Bone marrow (tissue), 2 donors: Measurements from ENCODE around the gene PGS1.
A peak's percentile ranks its signal among the peaks of the same experiment; 100 is the strongest.

Source experiments
- DNase-seq, 2 donors: peaks; one replicate each; lab custom pipeline; 2025; lab: John Stamatoyannopoulos, UW

PGS1 gene

DNA sequence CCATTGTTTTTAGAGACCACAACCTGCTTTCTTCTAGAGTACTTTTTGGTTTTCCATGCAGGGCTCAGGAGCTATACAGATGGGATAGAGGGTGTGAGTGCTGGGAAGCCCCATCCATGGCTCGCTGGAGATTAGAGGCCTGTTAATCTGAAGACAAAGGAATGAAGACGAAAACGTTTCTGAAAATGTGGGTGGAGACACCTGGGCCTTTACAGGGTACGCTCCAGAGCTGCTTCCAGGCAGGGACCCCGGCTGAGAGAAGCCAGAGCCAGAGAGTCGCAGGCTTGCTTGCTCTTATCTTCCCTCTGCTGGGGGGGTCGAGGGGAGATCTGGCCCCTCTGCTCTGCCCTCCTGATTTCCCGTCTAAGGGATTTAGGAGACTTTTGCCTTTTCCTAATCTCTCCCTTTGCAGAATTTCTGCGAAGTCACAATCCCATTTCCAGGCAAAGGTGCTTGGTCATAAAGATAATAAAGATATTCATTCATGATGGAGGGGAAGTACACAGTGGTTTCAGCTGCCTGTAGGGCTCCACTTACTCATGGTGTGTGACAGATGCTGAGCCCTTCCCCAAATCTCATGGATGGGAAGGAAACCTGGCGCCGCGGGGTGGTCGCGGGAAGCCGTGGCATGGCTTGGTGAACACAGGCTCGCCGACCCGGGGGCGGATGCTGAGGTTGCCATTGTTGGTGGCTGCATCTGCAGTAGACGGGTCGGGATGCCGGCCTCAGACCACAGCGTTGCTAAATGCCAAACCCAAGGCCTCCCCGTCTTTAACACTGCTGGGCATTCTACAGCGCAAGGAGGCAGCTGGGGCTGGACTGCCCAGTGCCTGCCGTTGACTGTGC lies 13.8 kb upstream of the PGS1 start:
- DNase-seq = peak in 1 of 2 donors; percentile 76

DNA sequence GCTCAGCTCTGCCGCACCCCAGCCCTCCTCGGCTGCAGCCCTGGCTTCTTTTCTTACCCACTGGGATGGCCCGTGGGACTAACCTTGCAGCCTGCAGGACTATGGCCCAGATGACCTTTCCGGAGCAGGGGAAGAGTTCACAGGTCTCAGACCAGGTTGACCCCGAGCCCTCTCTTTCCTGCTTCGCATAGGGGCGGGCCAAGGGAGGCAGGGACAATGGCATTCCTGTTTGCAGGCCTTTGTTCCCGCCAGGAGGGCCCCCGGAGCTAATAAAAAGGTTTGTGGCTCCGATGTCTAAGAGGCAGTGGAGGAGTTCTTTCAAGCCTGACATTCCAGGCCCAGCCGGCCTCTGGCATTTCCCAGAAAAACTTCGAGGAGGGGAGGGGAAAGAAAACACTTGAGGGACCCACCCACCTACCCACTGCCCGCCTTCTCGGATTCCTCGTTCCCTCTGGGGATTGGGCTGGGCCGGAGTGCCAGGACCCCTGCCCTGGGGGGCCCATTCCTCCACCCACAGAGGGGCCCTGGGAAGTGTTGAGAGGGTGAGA lies 12.8 kb upstream of the PGS1 start:
- no peak for DNase-seq

GRCh38 chr17:78366109-78366848 lies 12.2 kb upstream of the PGS1 start:
- no peak for DNase-seq

DNA sequence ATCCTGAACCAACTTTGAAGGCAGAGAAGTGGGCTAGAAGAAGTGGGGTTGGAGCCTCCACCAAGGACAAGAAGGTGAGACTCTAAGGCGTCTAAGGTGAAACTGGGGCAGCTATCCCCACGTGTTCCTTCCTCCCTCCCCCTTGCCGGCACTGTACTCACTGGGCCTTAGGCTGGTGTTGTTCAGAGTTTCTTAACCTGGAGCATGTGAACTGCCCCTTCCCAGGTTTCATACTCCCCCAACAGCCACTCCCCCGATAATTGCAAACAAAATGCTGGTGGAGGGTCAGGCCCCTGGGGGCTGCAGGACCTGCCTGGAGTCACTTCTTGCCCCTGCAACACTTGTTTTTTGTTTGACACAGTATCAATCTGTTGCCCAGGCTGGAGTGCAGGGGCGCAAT lies 11.3 kb upstream of the PGS1 start:
- DNase-seq = no peak

GRCh38 chr17:78368348-78368747 lies 10.1 kb upstream of the PGS1 start:
- no peak for DNase-seq

GRCh38 chr17:78368854-78369495 lies 9.5 kb upstream of the PGS1 start:
- DNase-seq = no peak

GRCh38 chr17:78369791-78370381 lies 8.6 kb upstream of the PGS1 start:
- no peak for DNase-seq

DNA sequence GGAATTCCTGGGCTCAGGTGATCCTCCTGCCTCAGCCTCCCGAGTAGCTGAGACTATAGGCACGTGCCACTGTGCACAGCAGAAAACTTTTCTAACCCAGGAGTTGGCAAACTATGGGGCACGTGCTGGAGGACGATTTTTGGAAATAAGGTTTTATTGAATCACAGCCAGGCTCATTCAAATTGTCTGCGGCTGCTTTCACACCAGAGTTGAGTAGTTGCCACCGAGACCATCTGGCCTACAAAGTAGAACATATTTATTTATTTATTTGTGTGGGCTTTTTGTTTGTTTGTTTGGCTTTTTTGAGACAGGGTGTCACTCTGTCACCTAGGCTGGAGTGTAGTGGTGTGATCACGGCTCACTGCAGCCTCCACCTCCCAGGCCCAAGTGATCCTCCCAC lies 7.4 kb upstream of the PGS1 start:
- no peak for DNase-seq

DNA sequence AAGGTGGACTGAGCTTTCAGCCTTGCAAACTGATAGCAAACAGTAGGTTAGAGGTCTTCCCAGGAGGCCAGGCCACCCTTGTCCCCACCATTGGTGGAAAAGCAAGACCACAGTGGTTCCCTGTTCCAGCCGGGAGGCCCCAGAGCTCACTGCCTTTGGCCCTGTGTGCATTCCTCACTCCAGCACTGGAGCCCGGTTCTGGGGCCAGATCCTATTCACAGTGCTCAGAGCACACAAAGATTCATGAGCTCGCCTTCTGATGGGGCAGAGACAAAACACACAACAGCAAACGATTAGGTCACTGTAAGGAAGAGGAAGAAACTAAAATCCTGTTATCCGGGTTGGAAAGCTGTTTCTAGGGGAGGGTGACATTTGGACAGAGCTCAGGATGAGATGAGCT lies 5.6 kb upstream of the PGS1 start:
- DNase-seq = no peak

DNA sequence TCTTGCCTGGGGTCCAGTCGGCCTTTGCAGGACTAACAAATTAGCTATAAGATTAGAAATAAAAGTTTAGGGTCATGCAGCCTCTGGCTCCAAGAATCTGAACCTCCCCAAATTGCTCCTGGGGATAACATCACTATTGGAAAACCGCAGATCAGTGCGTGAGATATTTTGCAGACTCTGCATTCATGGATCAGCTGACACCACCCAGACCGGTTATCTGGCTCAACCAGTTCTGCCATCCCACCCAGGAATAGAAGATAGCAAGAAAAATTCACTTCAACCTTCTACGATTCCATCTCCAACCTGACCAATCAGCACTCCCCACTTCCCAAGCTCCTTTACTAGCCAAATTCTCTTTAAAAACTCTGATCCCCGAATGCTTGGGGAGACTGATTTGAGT lies 4.3 kb upstream of the PGS1 start:
- no peak for DNase-seq

DNA sequence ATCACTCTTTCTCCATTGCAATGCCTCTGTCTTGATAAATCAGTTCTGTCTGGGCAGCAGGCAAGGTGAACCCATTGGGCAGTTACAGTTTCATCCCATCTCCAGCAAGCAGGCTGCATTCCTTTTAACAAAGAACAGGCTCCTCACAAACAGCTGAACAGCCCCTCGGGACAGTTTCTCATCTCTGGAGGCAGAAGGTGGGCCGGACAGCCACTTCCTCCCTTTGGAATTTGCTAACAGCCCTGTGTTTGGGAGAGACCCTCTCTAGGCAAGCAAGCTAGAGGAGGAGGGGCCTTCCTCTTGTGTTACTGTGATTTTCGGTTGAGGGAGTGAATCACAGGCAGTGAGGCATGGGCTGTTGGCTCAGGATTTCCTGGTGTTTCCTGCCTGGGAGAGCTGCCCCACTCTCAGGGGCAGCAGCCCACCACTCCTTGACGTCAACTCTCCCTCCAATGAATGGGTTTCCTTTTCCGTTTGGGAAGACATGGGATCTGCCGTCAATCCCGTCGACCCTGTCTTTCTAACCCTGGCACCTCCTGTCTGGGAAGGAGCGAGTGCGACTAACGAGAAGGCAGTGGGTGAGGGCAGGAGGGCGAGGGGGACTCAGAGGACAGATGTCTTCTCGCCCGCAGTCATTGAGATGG lies 3.7 kb upstream of the PGS1 start:
- DNase-seq = peak in 1 of 2 donors; percentile 13

DNA sequence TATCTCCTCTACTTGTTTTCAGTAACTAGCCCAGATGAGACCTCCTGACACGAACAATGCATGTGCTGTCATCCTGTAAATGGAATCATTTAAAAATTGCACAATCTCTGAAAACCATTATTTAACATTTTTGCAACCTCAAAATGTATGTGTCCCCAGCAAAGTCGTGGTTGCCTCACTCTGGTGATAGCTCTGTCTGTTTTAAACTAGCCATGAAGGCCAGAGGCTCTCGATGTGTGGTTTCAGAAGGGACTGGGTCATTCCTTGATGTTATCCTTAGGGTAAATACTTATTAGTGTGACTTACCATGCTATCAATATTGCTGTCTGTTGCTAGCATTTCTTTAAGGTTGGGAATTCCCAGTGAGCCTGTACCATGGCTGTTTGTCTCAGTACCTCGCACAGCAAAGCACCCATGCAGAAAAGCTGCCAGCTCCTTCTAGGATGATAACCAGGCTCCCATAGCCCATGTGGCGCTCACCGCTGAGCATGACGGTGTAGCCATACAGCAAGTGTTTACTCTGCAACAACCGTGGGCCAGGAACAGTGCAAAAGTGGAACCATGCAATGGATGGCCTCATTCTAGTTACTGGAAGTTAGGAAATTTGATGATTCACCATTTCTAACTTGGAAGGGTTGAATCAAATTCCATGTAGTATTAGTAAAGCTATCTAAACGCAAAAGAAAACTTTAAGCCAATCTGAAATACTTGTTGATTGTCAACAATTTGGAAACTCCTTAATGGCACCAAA lies 2.9 kb upstream of the PGS1 start:
- peak in 1 of 2 donors; percentile 14 for DNase-seq

DNA sequence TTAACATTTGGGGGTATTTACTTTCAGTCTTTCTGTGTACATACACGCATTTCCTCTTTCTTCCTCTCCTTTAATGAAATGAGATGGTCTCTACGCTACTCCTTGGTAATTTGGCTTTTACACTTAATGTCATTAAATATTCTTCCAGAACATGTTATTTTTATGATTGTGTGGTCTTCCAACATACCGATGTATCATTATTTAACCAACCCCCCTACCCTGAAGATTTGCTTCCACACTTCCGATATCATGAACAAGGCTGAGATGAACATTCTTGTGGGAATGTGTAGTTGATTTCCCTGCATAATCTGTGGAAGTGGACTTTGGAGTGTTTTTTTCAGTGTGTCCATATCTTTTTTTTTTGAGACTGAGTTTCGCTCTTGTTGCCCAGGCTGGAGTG lies 2.3 kb upstream of the PGS1 start:
- DNase-seq = no peak

DNA sequence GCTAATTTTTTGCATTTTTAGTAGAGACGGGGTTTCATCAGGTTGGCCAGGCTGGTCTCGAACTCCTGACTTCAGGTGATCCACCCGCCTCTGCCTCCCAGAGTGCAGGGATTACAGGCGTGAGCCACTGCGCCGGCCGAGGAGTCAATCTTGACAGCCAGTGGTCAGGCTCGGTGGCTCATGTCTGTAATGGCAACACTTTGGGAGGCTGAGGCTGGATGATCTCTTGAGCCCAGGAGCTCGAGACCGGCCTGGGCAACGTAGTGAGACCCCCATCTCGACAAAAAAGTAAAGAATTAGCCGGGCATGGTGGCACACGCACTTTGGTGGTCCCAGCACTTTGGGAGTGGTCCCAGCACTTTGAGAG lies 608 bp upstream of the PGS1 start:
- DNase-seq = no peak

GRCh38 chr17:78379131-78379491 lies 662 bp downstream of the PGS1 start:
- DNase-seq = no peak

DNA sequence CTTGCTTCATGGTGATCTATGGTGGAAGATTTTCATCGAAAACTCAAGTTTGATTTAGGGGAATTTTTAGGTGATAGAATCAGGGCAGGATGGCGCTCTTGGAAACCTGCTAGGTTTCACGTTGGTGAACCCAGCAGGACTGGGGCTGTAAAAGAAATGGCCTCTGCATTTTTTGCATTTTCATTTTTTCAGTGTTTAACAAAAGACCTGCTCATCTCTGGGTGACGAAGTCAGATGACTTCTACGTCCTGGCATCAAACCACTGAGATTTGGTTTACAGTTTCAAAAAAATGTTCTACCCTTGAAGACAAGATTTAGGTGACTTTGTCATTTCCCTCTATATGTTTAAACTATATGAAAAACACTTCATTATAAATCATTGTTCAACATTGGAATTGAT lies 1.9 kb downstream of the PGS1 start:
- no peak for DNase-seq

- peak; percentile 17 to 89 for DNase-seq
These were observed 3.3 kb downstream of the PGS1 start for GRCh38 chr17:78381601-78382232.

- peak; percentile 22 to 62 for DNase-seq
These were observed 5.4 kb downstream of the PGS1 start for GRCh38 chr17:78383725-78384471.

DNA sequence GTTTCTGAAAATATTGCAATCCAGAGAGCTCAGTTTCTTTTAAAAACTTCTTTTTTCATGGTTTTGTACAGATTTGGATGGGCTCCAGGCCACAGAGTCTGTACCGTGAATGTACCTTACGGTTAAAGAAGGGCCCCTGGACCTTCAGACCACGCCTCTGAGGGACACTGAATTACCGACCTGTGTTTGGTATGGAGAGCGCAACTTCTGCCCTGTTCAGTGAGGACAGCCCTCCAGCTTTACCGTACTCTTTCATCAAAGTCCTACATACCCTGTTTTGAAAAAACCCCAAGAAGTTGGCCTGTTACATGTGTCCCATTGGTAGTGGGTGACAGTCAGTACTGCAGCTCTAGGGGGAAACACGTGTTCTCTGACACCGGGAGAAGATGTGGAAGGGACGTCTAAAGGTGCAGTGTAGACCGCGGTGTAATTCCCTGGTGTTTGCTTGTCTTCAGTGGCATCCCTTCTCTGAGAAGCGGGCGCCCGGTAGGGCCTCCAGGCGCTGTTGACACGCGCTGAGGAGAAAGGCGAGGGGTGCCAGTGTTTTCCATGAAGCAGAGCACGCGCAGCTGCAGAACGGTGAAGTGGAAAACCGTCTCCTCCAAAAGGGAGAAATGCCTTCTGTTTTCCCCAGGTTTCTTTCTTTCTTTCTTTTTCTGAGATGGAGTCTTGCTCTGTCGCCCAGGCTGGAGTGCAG lies 6.2 kb downstream of the PGS1 start:
- no peak for DNase-seq
